Activated CD4-positive, CD25-positive, alpha-beta regulatory T cell treated with anti-CD3 and anti-CD28 coated beads, Interleukin-2, amount 50 U/mL, for 72 hours (primary cell): ENCODE data around the gene IDH3G.
"Not testable (repeated sequence)": the region's sequence is repeated elsewhere in the genome, so short reads cannot be mapped to it uniquely, and the experiment has no call there.

ENCODE experiments used
- DNase-seq: peaks from one replicate; pipeline ENCODE4 v3.0.0; 2021

IDH3G gene

DNA sequence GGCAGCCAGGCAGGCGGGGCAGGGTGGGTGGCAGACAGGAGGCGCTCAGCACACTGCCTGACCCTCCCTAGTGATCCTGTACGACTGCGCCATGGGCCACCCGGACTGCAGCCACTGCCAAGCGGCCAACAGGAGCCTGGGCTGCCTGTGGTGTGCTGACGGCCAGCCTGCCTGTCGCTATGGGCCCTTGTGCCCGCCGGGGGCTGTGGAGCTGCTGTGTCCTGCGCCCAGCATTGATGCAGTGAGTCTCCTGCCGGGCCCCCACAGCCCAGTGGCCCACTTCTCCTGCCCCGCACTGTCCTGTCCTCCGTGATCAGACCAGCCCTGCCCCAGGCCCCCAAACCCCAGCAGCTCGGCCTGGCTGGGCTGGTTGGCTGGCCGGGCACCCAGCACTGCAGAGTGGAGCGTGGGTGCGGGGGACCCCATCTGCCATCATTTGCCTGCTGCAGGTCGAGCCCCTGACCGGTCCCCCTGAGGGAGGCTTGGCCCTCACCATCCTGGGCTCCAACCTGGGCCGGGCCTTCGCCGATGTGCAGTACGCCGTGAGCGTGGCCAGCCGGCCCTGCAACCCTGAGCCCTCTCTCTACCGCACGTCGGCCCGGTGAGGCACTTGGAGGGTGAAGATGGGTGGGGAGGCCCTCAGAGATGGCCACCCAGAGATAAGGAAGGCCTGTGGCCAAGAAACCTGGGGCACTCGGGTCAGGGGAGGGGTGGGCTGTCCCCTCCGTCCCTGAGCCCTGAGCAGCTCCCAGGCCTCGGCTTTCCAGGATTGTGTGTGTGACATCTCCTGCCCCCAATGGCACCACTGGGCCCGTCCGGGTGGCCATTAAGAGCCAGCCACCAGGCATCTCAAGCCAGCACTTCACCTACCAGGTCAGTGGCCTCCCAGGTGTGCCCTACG lies 22.5 kb downstream of the IDH3G start:
- DNase-seq = peak; percentile 26

- DNase-seq = no peak
Observed at GRCh38 chrX:153770601-153771414, 23.4 kb downstream of the IDH3G start.

GRCh38 chrX:153769865-153770600 lies 24.1 kb downstream of the IDH3G start:
- peak; percentile 25 for DNase-seq

- peak; percentile 25 for DNase-seq
Observed at GRCh38 chrX:153769158-153769864, 24.9 kb downstream of the IDH3G start.

- DNase-seq = peak; percentile 27
Observed at GRCh38 chrX:153768311-153769157, 25.6 kb downstream of the IDH3G start.

DNA sequence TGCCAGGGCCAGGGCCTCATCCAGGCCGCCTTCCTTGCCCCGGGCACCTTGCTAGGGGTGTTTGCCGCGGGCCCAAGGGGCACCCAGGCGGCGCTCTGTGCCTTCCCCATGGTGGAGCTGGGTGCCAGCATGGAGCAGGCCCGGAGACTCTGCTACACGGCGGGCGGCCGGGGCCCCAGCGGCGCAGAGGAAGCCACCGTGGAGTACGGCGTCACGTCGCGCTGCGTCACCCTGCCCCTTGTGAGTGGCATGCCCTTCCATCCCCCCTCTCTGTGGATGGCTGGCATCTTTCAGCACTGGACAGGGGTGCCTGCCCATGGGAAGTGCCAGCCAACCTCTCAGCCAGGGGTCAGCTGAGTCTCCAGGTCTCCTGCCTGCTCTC lies 26.5 kb downstream of the IDH3G start:
- peak; percentile 27 for DNase-seq

DNA sequence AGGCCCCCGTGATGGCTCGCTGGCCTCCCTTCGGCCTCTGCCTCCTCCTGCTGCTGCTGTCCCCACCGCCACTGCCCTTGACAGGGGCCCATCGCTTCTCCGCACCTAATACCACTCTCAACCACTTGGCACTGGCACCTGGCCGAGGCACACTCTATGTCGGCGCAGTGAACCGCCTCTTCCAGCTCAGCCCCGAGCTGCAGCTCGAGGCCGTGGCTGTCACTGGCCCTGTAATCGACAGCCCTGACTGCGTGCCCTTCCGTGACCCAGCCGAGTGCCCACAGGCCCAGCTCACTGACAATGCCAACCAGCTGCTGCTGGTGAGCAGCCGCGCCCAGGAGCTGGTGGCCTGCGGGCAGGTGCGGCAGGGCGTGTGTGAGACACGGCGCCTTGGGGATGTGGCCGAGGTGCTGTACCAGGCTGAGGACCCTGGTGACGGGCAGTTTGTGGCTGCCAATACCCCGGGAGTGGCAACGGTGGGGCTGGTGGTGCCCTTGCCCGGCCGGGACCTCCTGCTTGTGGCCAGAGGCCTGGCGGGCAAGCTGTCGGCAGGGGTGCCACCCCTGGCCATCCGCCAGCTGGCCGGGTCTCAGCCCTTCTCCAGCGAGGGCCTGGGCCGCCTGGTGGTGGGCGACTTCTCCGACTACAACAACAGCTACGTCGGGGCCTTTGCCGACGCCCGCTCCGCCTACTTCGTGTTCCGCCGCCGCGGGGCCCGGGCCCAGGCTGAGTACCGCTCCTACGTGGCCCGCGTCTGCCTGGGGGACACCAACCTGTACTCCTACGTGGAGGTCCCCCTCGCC lies 27.1 kb downstream of the IDH3G start:
- DNase-seq = peak; percentile 27

DNA sequence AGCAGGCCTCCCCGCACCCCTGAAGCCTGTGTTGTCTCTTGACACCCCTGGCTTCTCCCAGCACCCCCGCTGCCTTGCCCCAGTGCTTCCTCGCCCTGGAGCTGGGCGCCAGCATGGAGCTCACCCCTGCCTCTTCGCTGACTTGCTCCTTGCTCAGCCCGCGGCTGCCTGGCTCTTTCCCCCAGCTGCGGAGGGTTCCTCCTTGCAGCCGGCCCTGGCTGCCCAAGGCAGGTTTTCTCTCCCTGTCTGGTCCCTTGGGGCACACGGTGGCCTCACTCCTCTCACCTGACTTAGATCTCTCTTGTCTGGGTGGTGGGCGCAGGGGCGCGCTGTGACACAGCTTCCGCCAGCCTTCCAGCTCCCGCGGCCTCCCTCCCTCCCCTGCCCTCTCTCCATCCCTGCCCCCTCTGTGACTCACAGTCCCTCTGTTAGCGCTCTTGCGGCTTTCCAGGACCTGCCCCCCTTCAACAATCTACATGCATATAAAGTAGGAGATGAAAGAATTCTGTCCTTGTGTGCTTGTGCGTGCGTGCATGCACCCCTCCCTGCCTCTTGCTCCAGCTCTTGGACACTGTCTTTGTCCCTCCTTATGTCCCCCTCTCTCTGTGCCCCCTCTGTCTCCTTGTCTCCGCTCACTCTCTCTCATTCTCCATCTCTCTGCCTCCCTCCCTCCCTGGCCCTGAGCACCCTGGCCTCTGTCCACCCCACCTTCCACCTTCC lies 27.9 kb downstream of the IDH3G start:
- peak; percentile 29 for DNase-seq

DNA sequence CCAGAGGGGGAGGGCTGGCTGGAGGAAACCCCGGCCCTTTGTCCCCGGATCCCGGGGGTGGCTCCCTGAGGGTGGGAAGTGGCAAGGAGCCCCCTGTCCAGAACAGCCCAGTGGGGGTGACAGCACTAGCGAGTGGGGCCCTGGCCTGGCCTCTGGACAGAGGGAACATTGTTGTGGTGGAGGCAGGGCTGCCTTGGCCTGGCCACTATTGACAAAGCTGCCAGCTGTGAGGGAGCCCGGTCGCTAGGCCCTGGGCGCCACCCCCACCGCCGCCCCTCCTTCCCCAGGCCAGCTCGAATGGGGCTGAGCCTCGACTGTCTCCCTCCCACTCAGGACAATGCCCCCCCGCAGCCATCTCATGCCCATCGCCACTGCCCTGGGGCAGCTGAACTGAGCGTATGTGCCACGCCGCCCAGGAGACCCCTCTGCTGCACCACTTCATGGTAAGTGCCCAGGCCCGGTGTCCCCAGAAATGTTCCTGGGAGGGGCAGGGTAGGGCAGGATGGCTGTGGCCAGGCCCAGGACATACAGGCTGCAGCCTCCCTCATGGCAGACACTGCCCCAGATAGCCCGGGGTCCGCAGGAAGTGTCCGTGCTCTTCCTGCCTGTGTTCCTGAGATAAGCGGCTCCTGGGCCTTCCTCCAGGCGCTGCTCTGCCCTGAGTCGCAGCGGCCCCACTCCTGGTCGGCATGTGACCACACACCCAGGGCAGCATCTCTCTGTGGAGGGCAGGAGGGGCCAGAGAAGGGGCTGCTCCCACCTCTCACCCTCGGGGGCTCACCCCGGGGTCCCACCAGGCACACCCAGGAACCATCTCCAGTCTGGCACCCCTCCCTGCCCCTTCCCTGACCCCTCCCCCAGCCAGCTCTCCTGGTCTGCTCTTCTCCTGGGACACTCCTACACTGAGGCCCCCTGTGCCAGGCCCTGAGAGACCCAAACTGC lies 28.8 kb downstream of the IDH3G start:
- DNase-seq = peak; percentile 31

GRCh38 chrX:153764786-153765137 lies 29.4 kb downstream of the IDH3G start:
- no peak for DNase-seq

DNA sequence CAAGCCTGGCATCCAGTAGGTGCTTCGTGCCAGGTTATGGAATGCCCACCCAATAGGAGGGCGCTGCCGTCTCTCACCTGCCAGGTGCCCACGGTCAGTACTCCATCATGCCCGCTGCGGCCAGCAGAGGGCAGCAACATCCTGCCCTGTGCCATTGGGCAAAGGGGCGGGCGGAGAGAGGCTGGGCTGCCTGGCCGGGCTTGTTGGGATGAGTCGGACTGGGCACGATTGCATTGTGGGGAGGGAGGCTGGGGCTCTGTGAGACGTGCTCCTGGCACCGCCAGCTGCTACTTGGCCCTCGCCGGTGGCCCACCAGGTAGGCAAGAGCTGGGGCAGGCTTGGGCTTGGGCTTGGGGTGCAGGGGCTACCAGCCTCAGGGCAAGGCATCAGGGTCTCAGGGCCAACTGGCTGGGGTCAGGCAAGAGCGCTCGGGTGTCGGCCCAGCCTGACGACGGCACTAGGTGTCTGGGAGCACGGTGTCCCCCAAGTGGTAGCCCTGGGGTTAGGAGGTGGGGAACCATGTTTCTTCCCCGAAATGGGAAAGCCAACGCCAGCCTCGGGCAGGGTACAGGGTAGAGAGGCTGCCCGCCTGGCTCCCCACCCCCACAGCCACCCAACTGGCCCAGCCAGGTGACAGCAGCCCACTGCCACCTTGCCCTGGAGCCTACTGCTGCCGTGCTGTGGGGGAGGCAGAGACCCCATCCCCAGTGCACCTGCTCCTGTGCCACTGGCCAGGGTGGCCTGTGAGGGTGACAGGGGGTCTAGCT lies 30.0 kb downstream of the IDH3G start, which contains the start of gene PLXNB3:
Gene PLXNB3, plus strand, starts transcription at position 261 of the 767 bp plus-strand sequence. CDS start 1,287 bp downstream, outside the sequence.
- DNase-seq = peak; percentile 84

- peak; percentile 28 for DNase-seq
Observed at GRCh38 chrX:153763298-153763932, 30.8 kb downstream of the IDH3G start.

DNA sequence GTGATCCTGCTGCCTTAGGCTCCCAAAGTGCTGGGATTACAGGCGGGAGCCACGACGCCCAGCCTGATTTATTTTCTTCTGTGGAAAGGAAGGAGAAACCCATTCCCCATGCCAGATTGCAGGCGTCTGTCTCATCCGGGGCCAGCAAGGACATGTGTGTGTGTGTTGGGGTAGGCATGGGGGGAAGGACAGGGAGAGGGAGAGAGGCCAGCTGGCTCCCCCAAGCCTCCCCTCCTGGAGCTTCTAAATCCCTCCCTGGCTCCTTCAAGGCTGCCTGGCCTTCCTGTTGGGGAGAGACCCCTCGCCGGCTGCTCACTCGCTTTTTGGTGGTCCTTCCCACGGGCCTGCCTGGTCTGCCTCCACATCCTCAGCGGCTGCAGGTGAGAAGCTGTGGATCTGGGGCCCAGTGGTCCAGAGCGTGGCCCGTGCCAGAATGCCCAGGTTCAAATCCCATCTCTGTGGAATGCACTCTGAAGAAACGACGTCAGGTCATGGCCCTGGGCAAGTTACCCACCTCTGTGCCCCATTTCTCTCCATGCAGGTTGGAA lies 31.5 kb downstream of the IDH3G start:
- no peak for DNase-seq

GRCh38 chrX:153761863-153762262 lies 32.3 kb downstream of the IDH3G start:
- DNase-seq = no peak

DNA sequence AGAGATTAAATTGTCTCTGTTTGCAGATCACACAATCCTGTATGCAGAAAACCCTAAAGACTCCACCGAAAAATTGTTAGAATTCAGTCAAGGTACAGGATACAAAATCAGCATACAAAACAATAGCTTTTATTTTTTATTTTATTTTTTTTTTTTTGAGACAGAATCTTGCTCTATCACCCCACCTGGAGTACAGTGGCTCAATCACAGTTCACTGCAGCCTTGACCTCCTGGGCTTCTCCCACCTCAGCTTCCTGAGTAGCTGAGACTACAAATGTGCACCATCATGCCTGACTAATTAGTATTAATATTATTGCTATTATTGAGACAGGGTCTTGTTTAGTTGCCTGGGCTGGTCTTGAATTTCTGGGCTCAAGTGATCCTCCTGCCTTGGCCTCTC lies 39.0 kb downstream of the IDH3G start:
- DNase-seq = no peak

DNA sequence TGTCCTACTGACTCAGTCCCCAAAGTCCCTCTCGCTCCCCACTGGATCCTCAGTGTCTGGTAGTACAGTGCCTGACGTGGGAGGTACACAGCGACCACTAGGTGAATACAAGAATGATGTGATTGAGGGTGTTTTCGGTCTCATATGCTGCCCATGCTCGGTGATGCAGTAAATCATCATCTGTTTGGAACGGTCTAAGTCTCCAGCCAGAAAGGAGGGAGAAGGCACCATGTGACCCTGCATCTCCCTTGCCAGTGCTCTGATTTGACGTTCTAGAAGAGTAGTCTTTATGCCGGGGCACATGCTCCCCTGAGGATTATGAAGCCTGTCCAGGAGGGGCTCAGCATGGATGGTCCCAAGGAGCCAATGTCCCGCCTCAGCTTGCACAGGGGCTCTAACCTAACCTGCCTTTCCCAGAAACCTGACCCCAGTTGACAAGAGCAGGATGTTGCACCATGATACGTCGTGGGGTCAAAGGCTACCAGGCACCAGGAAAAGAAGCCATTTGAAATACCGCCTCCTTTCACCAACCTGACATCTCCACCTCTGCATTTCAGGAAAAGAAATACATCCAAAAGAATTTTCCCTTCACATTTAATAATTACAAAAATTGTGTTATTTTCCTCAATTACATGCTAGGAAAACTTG lies 43.9 kb downstream of the IDH3G start:
- DNase-seq = no peak

- not testable (repeated sequence) for DNase-seq
Observed at GRCh38 chrX:153749017-153749416, 45.2 kb downstream of the IDH3G start.
